Panc1 (cell line): ENCODE results near the gene OGA. TPM values are rescaled to one million over a fixed set of nuclear protein-coding genes. Genes with fewer than 3 reads are reported as not detected.

Experiments used
- ATAC-seq: fragments of 200-7000 bp; cut with Tn5 transposase; 2 replicates; pipeline ENCODE4 v1.9.1; 2020; ENCODE audit warnings: mild to moderate bottlenecking, moderate library complexity
- BruUV-seq: library from RNA; stranded (reverse); fragments of 400-500 nt; replicated peaks from 2 replicates; lab custom pipeline; 2021; lab: Mats Ljungman, UMichigan
- CTCF ChIA-PET: fragments of 300-600 bp; sonication (Branson Sonifier 250); formaldehyde crosslinking; loops from one replicate; lab custom pipeline; 2022; ENCODE audit warnings: antibody characterized with exemption; lab: Charles Lee
- POLR2A ChIA-PET: fragments of 300-600 bp; sonication (Branson Sonifier 250); formaldehyde crosslinking; loops from one replicate; lab custom pipeline; 2022; ENCODE audit warnings: antibody characterized with exemption; lab: Charles Lee
- DNase-seq: peaks from one replicate; pipeline ENCODE4 v3.0.0-alpha.2; 2010; ENCODE audit warnings: low read depth, low spot score
- H3K27ac ChIP-seq: 2 replicates; pipeline ENCODE4 v1.5.1; 2011; ENCODE audit warnings: mild to moderate bottlenecking, low read length, inconsistent platforms
- H3K27me3 ChIP-seq: fragments of 200-500 bp; sonication (Bioruptor generic); 2 replicates; pipeline ENCODE4 v1.6.0; 2014; ENCODE audit warnings: low read length, inconsistent platforms; ENCODE audit not compliant: control insufficient read depth, insufficient read depth
- H3K36me3 ChIP-seq: fragments of 200-500 bp; sonication (Bioruptor generic); 2 replicates; pipeline ENCODE4 v1.5.1; 2014; ENCODE audit warnings: inconsistent platforms, mild to moderate bottlenecking, low read length, moderate library complexity; ENCODE audit not compliant: control insufficient read depth, insufficient read depth
- H3K4me1 ChIP-seq: 2 replicates; pipeline ENCODE4 v1.5.1; 2011; ENCODE audit warnings: inconsistent platforms, mild to moderate bottlenecking, low read length, moderate library complexity; ENCODE audit not compliant: control insufficient read depth, insufficient read depth
- H3K4me3 ChIP-seq, 2 experiments: 2 replicates each; pipeline ENCODE4 v1.5.1; 2011 to 2012; ENCODE audit warnings: low read depth in 2 of 2, low read length in 2 of 2, mild to moderate bottlenecking in 2 of 2, inconsistent platforms in 1 of 2, moderate library complexity in 1 of 2
- H3K9me3 ChIP-seq: fragments of 200-500 bp; sonication (Bioruptor generic); 2 replicates; pipeline ENCODE4 v1.5.1; 2014; ENCODE audit warnings: low read depth, mild to moderate bottlenecking, inconsistent platforms, low read length, moderate library complexity; ENCODE audit not compliant: control insufficient read depth, insufficient read depth
- POLR2AphosphoS5 ChIP-seq: IDR thresholded peaks from 2 replicates; pipeline ENCODE4 v1.6.1; 2012; ENCODE audit warnings: mild to moderate bottlenecking, low read depth, low read length, moderate library complexity
- SIN3A ChIP-seq: IDR thresholded peaks from 2 replicates; pipeline ENCODE4 v1.6.1; 2012; ENCODE audit warnings: low read depth, mild to moderate bottlenecking, low read length, moderate library complexity, borderline replicate concordance; ENCODE audit not compliant: insufficient read depth
- TCF7L2 ChIP-seq: IDR thresholded peaks from 2 replicates; pipeline ENCODE4 v1.6.1; 2011; ENCODE audit warnings: mild to moderate bottlenecking, low read depth, low read length, inconsistent platforms
- in situ Hi-C: cut with HindIII; loops from 2 replicates; pipeline ENCODE4 v1.10.0; 2016; ENCODE audit warnings: low sequenced_read_pairs, low pct_unique_long_range_greater_than_20kb
- intact Hi-C: fragments of 100-400 bp; cut with micrococcal nuclease; formaldehyde crosslinking; loops from one replicate; pipeline ENCODE4 v1.10.0; 2022; ENCODE audit not compliant: unreplicated experiment
- total RNA-seq: library from RNA; stranded (reverse); gene quantifications from one replicate; pipeline ENCODE4 v1.2.1, GENCODE V29; 2021; ENCODE audit not compliant: unreplicated experiment
- TF ChIP-seq, protein P1 (sequence below): fragments of 450-650 bp; IDR thresholded peaks from 2 replicates; pipeline ENCODE4 v1.5.1; 2017; ENCODE audit warnings: mild to moderate bottlenecking
- TF ChIP-seq, protein P2 (sequence below), 2 experiments: IDR thresholded peaks; 2 replicates each; pipeline ENCODE4 v1.6.1; 2011 to 2012; ENCODE audit warnings: low read depth in 2 of 2, control low read depth in 1 of 2, low read length in 1 of 2, mild to moderate bottlenecking in 1 of 2, moderate library complexity in 1 of 2; ENCODE audit not compliant: insufficient read depth in 1 of 2

OGA gene
- total RNA-seq, 1 experiment from 2014 or later = 117 TPM

DNA sequence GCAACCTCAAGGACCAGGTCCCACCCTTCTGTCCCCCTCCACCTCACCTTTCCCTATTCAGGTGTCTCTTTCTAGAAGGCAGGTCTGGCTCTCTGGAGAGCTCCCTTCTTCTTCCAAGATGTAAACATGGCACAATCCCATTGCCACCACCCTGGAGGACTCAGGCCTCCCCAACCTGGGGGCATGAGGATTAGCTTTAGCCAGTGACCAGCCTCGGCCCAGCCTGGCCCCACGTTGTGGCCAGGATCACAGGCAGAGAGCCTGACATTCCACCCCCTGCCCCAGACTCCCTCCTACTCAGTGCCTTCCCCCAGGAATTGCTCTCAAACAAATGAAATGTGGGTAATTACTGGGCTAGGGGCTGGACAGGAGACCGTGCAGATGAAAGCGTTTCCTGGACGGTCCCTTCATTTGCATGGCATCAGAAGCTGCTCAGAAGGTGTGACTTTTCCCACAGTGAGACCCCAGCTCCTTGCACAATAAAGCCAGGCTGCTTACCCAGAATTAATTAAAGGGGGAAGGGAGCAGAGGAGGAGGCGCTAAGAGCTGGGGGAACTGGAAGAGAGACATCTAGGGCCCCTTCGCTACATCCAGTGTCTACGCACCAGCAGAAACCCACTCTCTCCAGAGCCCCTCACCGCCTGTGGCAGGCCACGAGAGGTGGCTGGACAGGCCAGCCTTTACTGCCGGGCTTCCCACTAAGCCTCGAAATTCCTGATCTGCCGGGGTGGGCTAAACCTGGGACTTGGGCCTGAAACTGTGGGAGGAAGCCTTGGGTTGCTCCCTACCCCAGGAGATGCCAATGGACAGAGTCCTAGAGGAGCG lies 50.1 kb downstream of the OGA start:
- H3K4me3 ChIP-seq = no peak overlapping the region
- ChIA-PET POLR2A (interaction anchor here (0.6 kb wide), 1 partner anchor 174 kb away, joined by 3 read pairs; no protein-coding TSS in a partner anchor), CTCF (interaction anchor here (0.6 kb wide), 1 partner anchor 316 kb away, joined by 15 read pairs; no protein-coding TSS in a partner anchor)
- no peaks in the 10 kb centered on the region for H3K9me3 ChIP-seq
- in situ Hi-C loops = no loop called here
- intact Hi-C loops = no loop called here
- no peaks in the 10 kb centered on the region for H3K27me3 ChIP-seq
- no peak for ATAC-seq
- TF ChIP-seq SIN3A = no peak
- TF ChIP-seq TCF7L2 = no peak
- TF ChIP-seq, protein P1, sequence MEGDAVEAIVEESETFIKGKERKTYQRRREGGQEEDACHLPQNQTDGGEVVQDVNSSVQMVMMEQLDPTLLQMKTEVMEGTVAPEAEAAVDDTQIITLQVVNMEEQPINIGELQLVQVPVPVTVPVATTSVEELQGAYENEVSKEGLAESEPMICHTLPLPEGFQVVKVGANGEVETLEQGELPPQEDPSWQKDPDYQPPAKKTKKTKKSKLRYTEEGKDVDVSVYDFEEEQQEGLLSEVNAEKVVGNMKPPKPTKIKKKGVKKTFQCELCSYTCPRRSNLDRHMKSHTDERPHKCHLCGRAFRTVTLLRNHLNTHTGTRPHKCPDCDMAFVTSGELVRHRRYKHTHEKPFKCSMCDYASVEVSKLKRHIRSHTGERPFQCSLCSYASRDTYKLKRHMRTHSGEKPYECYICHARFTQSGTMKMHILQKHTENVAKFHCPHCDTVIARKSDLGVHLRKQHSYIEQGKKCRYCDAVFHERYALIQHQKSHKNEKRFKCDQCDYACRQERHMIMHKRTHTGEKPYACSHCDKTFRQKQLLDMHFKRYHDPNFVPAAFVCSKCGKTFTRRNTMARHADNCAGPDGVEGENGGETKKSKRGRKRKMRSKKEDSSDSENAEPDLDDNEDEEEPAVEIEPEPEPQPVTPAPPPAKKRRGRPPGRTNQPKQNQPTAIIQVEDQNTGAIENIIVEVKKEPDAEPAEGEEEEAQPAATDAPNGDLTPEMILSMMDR = no peak
- TF ChIP-seq, protein P2, sequence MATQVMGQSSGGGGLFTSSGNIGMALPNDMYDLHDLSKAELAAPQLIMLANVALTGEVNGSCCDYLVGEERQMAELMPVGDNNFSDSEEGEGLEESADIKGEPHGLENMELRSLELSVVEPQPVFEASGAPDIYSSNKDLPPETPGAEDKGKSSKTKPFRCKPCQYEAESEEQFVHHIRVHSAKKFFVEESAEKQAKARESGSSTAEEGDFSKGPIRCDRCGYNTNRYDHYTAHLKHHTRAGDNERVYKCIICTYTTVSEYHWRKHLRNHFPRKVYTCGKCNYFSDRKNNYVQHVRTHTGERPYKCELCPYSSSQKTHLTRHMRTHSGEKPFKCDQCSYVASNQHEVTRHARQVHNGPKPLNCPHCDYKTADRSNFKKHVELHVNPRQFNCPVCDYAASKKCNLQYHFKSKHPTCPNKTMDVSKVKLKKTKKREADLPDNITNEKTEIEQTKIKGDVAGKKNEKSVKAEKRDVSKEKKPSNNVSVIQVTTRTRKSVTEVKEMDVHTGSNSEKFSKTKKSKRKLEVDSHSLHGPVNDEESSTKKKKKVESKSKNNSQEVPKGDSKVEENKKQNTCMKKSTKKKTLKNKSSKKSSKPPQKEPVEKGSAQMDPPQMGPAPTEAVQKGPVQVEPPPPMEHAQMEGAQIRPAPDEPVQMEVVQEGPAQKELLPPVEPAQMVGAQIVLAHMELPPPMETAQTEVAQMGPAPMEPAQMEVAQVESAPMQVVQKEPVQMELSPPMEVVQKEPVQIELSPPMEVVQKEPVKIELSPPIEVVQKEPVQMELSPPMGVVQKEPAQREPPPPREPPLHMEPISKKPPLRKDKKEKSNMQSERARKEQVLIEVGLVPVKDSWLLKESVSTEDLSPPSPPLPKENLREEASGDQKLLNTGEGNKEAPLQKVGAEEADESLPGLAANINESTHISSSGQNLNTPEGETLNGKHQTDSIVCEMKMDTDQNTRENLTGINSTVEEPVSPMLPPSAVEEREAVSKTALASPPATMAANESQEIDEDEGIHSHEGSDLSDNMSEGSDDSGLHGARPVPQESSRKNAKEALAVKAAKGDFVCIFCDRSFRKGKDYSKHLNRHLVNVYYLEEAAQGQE (IDR thresholded peaks at IDR 0.05; ENCODE audit: insufficient read depth in 1 of 2, low read depth in 2 of 2, low read length in 1 of 2) = no peak
- no peak for TF ChIP-seq POLR2AphosphoS5
- no peaks in the 10 kb centered on the region for H3K36me3 ChIP-seq
- no TSS peak for BruUV-seq
- no peak for DNase-seq
- H3K4me1 ChIP-seq = no peaks in the 10 kb centered on the region
- no peak overlapping the region for H3K27ac ChIP-seq

DNA sequence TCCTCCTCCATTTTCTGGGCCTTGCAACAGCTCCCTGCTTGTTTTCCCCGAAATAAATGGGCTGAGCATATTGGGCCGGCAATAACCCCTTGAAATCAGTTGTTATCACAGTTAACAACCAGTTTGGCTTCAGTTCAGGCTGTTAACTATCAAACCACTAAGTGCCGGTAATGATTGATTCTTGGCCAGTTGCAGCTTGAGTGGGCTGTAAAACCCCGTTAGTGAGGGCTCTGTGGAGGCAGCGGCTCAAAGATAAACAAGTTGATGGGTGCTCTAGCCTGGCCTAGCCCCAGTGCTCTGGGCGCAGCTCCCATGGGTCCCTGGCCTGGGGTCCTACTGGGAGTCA lies 50.7 kb downstream of the OGA start:
- Histone ChIP-seq H3K4me1 (no peaks in the 10 kb centered on the region), H3K27ac (no peak overlapping the region), H3K4me3 (no peak overlapping the region), H3K27me3 (no peaks in the 10 kb centered on the region), H3K9me3 (no peaks in the 10 kb centered on the region), H3K36me3 (no peaks in the 10 kb centered on the region)
- no peak for TF ChIP-seq SIN3A
- TF ChIP-seq, protein P1 = no peak
- TF ChIP-seq, protein P2 (IDR thresholded peaks at IDR 0.05; ENCODE audit: insufficient read depth in 1 of 2, low read depth in 2 of 2, low read length in 1 of 2) = no peak
- TF ChIP-seq TCF7L2 = no peak
- no peak for TF ChIP-seq POLR2AphosphoS5
- intact Hi-C loops = no loop called here
- no peak for ATAC-seq
- no TSS peak for BruUV-seq
- POLR2A ChIA-PET = no interaction called here
- in situ Hi-C loops = no loop called here
- DNase-seq = no peak
- CTCF ChIA-PET = no interaction called here
